ENCODE measurements around the gene ADSS1.
"Not testable (repeated sequence)": the region's sequence is repeated elsewhere in the genome, so short reads cannot be mapped to it uniquely, and the experiment has no call there.

Gene ADSS1

GRCh38 chr14:104734601-104734990 lies 10.6 kb downstream of the ADSS1 start:
- DNase-seq (ENCODE audit: low spot score): no peak

- no peak for DNase-seq (ENCODE audit: low spot score)
Measured at GRCh38 chr14:104734991-104735779, 11.2 kb downstream of the ADSS1 start.

GRCh38 chr14:104735830-104736642 lies 12.0 kb downstream of the ADSS1 start:
- DNase-seq (ENCODE audit: low spot score): no peak

- DNase-seq (ENCODE audit: low spot score): no peak
Measured at GRCh38 chr14:104738375-104739019, 14.5 kb downstream of the ADSS1 start.

- no peak for DNase-seq (ENCODE audit: low spot score)
Measured at GRCh38 chr14:104739026-104739425, 15.0 kb downstream of the ADSS1 start.

- DNase-seq (ENCODE audit: low spot score): no peak
Measured at GRCh38 chr14:104739546-104740516, 15.8 kb downstream of the ADSS1 start.

- no peak for DNase-seq (ENCODE audit: low spot score)
Measured at GRCh38 chr14:104741108-104741802, 17.2 kb downstream of the ADSS1 start.

GRCh38 chr14:104741803-104742251 lies 17.8 kb downstream of the ADSS1 start:
- no peak for DNase-seq (ENCODE audit: low spot score)

- no peak for DNase-seq (ENCODE audit: low spot score)
Measured at GRCh38 chr14:104742586-104743455, 18.8 kb downstream of the ADSS1 start.

GRCh38 chr14:104743461-104744380 lies 19.7 kb downstream of the ADSS1 start:
- DNase-seq (ENCODE audit: low spot score): no peak

GRCh38 chr14:104744484-104744883 lies 20.5 kb downstream of the ADSS1 start:
- DNase-seq (ENCODE audit: low spot score): no peak

GRCh38 chr14:104745431-104745830 lies 21.4 kb downstream of the ADSS1 start:
- DNase-seq (ENCODE audit: low spot score): no peak

GRCh38 chr14:104746071-104746545 lies 22.1 kb downstream of the ADSS1 start:
- no peak for DNase-seq (ENCODE audit: low spot score)

GRCh38 chr14:104746934-104747481 lies 23.0 kb downstream of the ADSS1 start:
- no peak for DNase-seq (ENCODE audit: low spot score)

GRCh38 chr14:104747876-104748275 lies 23.8 kb downstream of the ADSS1 start:
- no peak for DNase-seq (ENCODE audit: low spot score)

- DNase-seq (ENCODE audit: low spot score): no peak
Measured at GRCh38 chr14:104749111-104749649, 25.2 kb downstream of the ADSS1 start.

- no peak for DNase-seq (ENCODE audit: low spot score)
Measured at GRCh38 chr14:104750056-104750752, 26.2 kb downstream of the ADSS1 start.

- DNase-seq (ENCODE audit: low spot score): not testable (repeated sequence)
Measured at GRCh38 chr14:104750753-104751057, 26.7 kb downstream of the ADSS1 start.
